Upper lobe of left lung (tissue), 6 donors: ENCODE measurements around the gene PAWR. TPM values are rescaled to one million over a fixed set of nuclear protein-coding genes. Genes with fewer than 3 reads are reported as not detected.
"Not testable (repeated sequence)": the region's sequence is repeated elsewhere in the genome, so short reads cannot be mapped to it uniquely, and the experiment has no call there.

Experiments
- ATAC-seq, 2 donors: fragments of 200-7000 bp; cut with Tn5 transposase; one replicate each; pipeline ENCODE4 v1.9.1; 2022; ENCODE audit warnings: mild to moderate bottlenecking in 2 of 2, moderate library complexity in 2 of 2; ENCODE audit not compliant: low FRiP score in 2 of 2
- DNase-seq, 2 donors: peaks; one replicate each; pipeline ENCODE4 v3.0.0-alpha.2; 2019 to 2020
- H3K27ac ChIP-seq, 4 donors: fragments of 200-600 bp; sonication (generic); one replicate each; pipeline ENCODE4 v1.5.1; 2016 to 2019
- H3K27me3 ChIP-seq, 4 donors: fragments of 200-600 bp; sonication (generic); one replicate each; pipeline ENCODE4 v1.5.1; 2017 to 2019
- H3K36me3 ChIP-seq, 4 donors: fragments of 200-600 bp; sonication (generic); one replicate each; pipeline ENCODE4 v1.5.1; 2016 to 2019
- H3K4me1 ChIP-seq, 4 donors: fragments of 200-600 bp; sonication (generic); one replicate each; pipeline ENCODE4 v1.5.1; 2018 to 2019
- H3K4me3 ChIP-seq, 4 donors: fragments of 200-600 bp; sonication (generic); one replicate each; pipeline ENCODE4 v1.5.1; 2017 to 2019; ENCODE audit warnings: mild to moderate bottlenecking in 2 of 4, moderate library complexity in 1 of 4
- H3K9me3 ChIP-seq, 4 donors: fragments of 200-600 bp; sonication (generic); one replicate each; pipeline ENCODE4 v1.5.1; 2018 to 2019
- EP300 ChIP-seq, 4 donors: sonication (generic); formaldehyde crosslinking; IDR thresholded peaks; one replicate each; pipeline ENCODE4 v1.5.1; 2017; ENCODE audit warnings: antibody characterized with exemption in 4 of 4, control low read depth in 2 of 4
- POLR2A ChIP-seq, 4 donors: fragments of 450-650 bp; IDR thresholded peaks; one replicate each; pipeline ENCODE4 v1.5.1; 2016 to 2017; ENCODE audit warnings: antibody characterized with exemption in 4 of 4, mild to moderate bottlenecking in 2 of 4
- POLR2AphosphoS5 ChIP-seq, 2 donors: sonication (generic); formaldehyde crosslinking; IDR thresholded peaks; one replicate each; pipeline ENCODE4 v1.5.1; 2017; ENCODE audit warnings: antibody characterized with exemption in 2 of 2
- WGBS, 2 donors: methylation state at CpG; one replicate each; pipeline ENCODE4 v1.1.5; 2017 to 2018; 5-methylcytosine and 5-hydroxymethylcytosine counted together
- total RNA-seq, 6 donors: library from RNA; depleted of rRNA in 4 of 6; stranded (reverse); fragments of >200 nt in 4 of 6; gene quantifications; one replicate each; pipeline versions ENCODE4 v1.1.0 to v1.2.1, GENCODE V29; 2016 to 2021
- TF ChIP-seq, protein P1 (sequence below), 6 experiments: fragments of 450-650 bp in 4 of 6; fragments of 200-600 bp in 2 of 6; sonication (generic) in 2 of 6; IDR thresholded peaks; one replicate each; pipeline ENCODE4 v1.5.1; 2016 to 2019; ENCODE audit warnings: antibody characterized with exemption in 6 of 6
- donor health status: DM: no; HTN: no; CAD: no; lungs with moderate emphysema.
- donor health status: DM: no; HTN: yes; CAD: no; lungs with severe emphysema.

Gene PAWR
- total RNA-seq, 6 donors from 2014 or later = 45.1 to 88.0 (median 58.3) TPM

DNA sequence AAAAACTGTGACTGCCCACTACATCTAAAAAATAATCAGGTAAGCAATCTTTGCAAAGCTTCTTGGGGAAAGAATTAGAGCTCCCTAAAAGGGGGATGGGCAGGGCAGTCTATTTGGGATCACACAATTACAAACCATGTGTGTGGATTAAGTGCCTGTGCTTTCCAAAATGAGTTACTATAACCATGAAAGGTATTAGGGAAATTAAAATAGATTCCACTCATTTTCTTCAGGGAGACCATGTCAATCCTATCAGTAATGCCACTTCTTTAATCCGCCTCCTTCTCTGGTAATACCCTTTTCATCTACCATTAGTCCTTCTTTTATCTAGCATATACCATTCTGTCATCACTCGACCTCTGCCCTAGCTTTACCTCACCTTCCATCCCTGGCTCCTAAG, 53.7 kb downstream of the PAWR start:
- 78 to 90% methylated on average over 2 of the region's 2 CpGs for WGBS, 2 donors
- Histone ChIP-seq H3K36me3 (no peaks in the 10 kb centered on the region), H3K27me3 (no peaks in the 10 kb centered on the region), H3K4me3 (no peak overlapping the region), H3K9me3 (no peaks in the 10 kb centered on the region), H3K4me1 (peaks cover 0 to 12% (median 6%) of the 10 kb centered on the region in 4 donors), H3K27ac (no peak overlapping the region)
- DNase-seq (no peak), ATAC-seq (no peak)
- TF ChIP-seq EP300 (IDR thresholded peaks at IDR 0.05) (no peak), POLR2AphosphoS5 (IDR thresholded peaks at IDR 0.05) (no peak), POLR2A (IDR thresholded peaks at IDR 0.05) (no peak)
- TF ChIP-seq, protein P1, sequence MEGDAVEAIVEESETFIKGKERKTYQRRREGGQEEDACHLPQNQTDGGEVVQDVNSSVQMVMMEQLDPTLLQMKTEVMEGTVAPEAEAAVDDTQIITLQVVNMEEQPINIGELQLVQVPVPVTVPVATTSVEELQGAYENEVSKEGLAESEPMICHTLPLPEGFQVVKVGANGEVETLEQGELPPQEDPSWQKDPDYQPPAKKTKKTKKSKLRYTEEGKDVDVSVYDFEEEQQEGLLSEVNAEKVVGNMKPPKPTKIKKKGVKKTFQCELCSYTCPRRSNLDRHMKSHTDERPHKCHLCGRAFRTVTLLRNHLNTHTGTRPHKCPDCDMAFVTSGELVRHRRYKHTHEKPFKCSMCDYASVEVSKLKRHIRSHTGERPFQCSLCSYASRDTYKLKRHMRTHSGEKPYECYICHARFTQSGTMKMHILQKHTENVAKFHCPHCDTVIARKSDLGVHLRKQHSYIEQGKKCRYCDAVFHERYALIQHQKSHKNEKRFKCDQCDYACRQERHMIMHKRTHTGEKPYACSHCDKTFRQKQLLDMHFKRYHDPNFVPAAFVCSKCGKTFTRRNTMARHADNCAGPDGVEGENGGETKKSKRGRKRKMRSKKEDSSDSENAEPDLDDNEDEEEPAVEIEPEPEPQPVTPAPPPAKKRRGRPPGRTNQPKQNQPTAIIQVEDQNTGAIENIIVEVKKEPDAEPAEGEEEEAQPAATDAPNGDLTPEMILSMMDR (IDR thresholded peaks at IDR 0.05) = no peak

DNA sequence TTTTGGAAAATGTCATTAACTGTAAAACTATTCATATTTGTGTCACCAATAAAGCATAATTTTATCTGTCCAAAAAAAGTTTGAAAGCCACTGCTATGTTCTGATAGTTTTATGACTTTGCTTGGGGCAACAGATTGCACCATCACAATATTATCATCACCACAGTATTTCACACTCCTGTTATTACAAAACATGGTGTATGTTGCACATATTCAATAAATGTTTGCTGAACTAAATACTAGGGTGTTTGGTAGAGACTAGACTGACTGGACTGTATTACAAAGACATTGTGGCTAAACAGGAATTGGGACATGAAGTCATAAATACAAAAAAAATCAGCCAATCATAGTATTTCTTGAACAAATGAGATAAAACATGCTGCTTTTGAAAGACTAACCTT, 55.1 kb downstream of the PAWR start:
- H3K27me3 ChIP-seq = no peaks in the 10 kb centered on the region
- H3K4me3 ChIP-seq = no peak overlapping the region
- no peak overlapping the region for H3K27ac ChIP-seq
- H3K4me1 ChIP-seq = peaks cover 0 to 12% (median 6%) of the 10 kb centered on the region in 4 donors
- ATAC-seq (no peak), DNase-seq (no peak)
- TF ChIP-seq POLR2A (IDR thresholded peaks at IDR 0.05) (no peak), POLR2AphosphoS5 (IDR thresholded peaks at IDR 0.05) (no peak), EP300 (IDR thresholded peaks at IDR 0.05) (no peak)
- TF ChIP-seq, protein P1 (IDR thresholded peaks at IDR 0.05) = no peak
- H3K36me3 ChIP-seq = no peaks in the 10 kb centered on the region
- H3K9me3 ChIP-seq = no peaks in the 10 kb centered on the region

DNA sequence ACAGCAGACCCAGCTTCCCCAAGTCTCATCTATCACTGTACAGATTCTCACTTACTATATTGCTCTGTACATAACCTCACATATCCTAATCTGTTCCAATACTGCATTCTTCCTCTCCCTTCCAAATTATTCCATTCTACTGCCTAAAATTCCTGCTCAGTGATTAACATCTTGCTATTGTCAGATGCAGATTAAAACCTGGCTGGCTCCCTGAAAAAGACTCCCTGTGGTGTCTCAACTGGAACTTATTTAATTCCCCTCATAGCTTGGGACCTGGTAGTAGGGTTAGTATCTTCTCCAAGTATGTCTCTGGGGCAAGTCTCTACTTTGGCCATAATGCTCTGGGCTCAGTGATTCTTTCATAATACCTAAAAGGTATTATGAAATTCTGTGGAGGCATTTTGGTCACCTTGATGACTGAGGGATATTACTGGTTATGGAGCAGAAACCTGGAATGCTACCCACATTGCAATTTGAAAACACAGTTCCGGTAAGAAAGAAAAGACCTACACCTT, 55.8 kb downstream of the PAWR start:
- no peak overlapping the region for H3K27ac ChIP-seq
- 57 to 87% methylated on average over 1 of the region's 1 CpG for WGBS, 2 donors
- ATAC-seq = no peak
- DNase-seq = no peak
- H3K4me1 ChIP-seq = peaks cover 0 to 12% (median 6%) of the 10 kb centered on the region in 4 donors
- no peaks in the 10 kb centered on the region for H3K9me3 ChIP-seq
- TF ChIP-seq POLR2AphosphoS5 (IDR thresholded peaks at IDR 0.05) (no peak), POLR2A (IDR thresholded peaks at IDR 0.05) (no peak), EP300 (IDR thresholded peaks at IDR 0.05) (no peak)
- TF ChIP-seq, protein P1 (IDR thresholded peaks at IDR 0.05) = no peak
- no peaks in the 10 kb centered on the region for H3K36me3 ChIP-seq
- no peaks in the 10 kb centered on the region for H3K27me3 ChIP-seq
- no peak overlapping the region for H3K4me3 ChIP-seq

DNA sequence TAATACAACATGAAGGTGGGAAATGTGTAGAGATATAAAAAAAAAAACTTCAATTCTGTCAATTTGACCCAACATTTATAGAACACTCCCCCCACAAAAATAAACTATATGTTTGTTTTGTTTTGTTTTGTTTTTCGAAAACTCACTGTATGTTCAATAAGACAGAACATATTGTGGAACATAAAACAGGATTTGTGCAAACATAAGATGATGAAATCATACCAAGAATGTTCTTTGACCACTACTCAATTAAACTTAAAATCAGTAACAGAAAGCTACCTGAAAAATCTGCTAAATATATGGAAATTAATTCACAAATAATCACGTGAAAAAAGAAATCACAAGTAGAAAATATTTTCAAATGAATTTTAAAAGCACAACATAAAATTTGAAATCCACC, 61.2 kb downstream of the PAWR start:
- no peak overlapping the region for H3K4me3 ChIP-seq
- no peaks in the 10 kb centered on the region for H3K9me3 ChIP-seq
- WGBS, 2 donors = 88 to 95% methylated on average over 2 of the region's 2 CpGs
- TF ChIP-seq POLR2AphosphoS5 (IDR thresholded peaks at IDR 0.05) (no peak), POLR2A (IDR thresholded peaks at IDR 0.05) (no peak)
- DNase-seq (no peak), ATAC-seq (no peak)
- no peaks in the 10 kb centered on the region for H3K36me3 ChIP-seq
- H3K4me1 ChIP-seq = no peaks in the 10 kb centered on the region
- no peak overlapping the region for H3K27ac ChIP-seq
- no peaks in the 10 kb centered on the region for H3K27me3 ChIP-seq

DNA sequence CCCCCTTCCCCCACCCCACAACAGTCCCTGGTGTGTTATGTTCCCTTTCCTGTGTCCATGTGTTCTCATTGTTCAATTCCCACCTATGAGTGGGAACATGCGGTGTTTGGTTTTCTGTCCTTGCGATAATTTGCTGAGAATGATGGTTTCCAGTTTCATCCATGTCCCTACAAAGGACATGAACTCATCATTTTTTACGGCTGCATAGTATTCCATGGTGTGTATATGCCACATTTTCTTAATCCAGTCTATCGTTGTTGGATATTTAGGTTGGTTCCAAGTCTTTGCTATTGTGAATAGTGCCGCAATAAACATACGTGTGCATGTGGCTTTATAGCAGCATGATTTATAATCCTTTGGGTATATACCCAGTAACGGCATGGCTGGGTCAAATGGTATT, 64.0 kb downstream of the PAWR start:
- not testable (repeated sequence) for DNase-seq, H3K9me3 ChIP-seq, H3K27ac ChIP-seq, H3K27me3 ChIP-seq, H3K36me3 ChIP-seq, ATAC-seq, H3K4me3 ChIP-seq, H3K4me1 ChIP-seq
- 95 to 98% methylated on average over 7 of the region's 7 CpGs for WGBS, 2 donors

DNA sequence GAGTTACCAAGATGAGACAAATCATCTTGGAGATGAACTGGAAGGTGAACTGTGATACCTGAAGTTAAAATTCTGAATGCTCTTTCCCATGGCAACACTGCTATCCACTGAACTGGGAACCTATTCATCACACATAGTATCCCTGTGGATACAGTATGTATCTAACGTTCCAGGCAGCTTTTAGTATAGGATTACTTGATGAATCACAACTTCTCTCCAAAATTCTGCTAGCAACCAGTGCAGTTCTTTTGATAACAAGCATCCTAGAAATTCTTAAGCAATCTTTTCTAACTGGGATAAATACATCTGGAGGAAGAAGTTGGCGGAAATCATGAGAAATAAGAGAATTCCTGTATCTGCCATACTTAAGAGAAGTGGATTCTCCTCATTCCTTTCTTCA, 66.4 kb downstream of the PAWR start:
- 77 to 82% methylated on average over 2 of the region's 2 CpGs for WGBS, 2 donors
- DNase-seq (no peak), ATAC-seq (no peak)
- Histone ChIP-seq H3K27me3 (no peaks in the 10 kb centered on the region), H3K9me3 (no peaks in the 10 kb centered on the region), H3K4me1 (no peaks in the 10 kb centered on the region), H3K36me3 (peaks cover 0 to 16% (median 3%) of the 10 kb centered on the region in 4 donors), H3K4me3 (no peak overlapping the region), H3K27ac (no peak overlapping the region)
- TF ChIP-seq EP300 (IDR thresholded peaks at IDR 0.05) = no peak
- no peak for TF ChIP-seq POLR2A (IDR thresholded peaks at IDR 0.05)
- TF ChIP-seq POLR2AphosphoS5 (IDR thresholded peaks at IDR 0.05) = no peak
- TF ChIP-seq, protein P1 (IDR thresholded peaks at IDR 0.05) = no peak
